Upper lobe of left lung (tissue), 6 donors: ENCODE results near the gene GET4. TPM values are rescaled to one million over a fixed set of nuclear protein-coding genes. Genes with fewer than 3 reads are reported as not detected.
A peak's percentile ranks its signal among the peaks of the same experiment; 100 is the strongest.
"Not testable (repeated sequence)": the region's sequence is repeated elsewhere in the genome, so short reads cannot be mapped to it uniquely, and the experiment has no call there.

Source experiments
- ATAC-seq, 2 donors: fragments of 200-7000 bp; cut with Tn5 transposase; one replicate each; pipeline ENCODE4 v1.9.1; 2022; ENCODE audit warnings: mild to moderate bottlenecking in 2 of 2, moderate library complexity in 2 of 2; ENCODE audit not compliant: low FRiP score in 2 of 2
- DNase-seq, 2 donors: peaks; one replicate each; pipeline ENCODE4 v3.0.0-alpha.2; 2019 to 2020
- H3K27ac ChIP-seq, 4 donors: fragments of 200-600 bp; sonication (generic); one replicate each; pipeline ENCODE4 v1.5.1; 2016 to 2019
- H3K27me3 ChIP-seq, 4 donors: fragments of 200-600 bp; sonication (generic); one replicate each; pipeline ENCODE4 v1.5.1; 2017 to 2019
- H3K36me3 ChIP-seq, 4 donors: fragments of 200-600 bp; sonication (generic); one replicate each; pipeline ENCODE4 v1.5.1; 2016 to 2019
- H3K4me1 ChIP-seq, 4 donors: fragments of 200-600 bp; sonication (generic); one replicate each; pipeline ENCODE4 v1.5.1; 2018 to 2019
- H3K4me3 ChIP-seq, 4 donors: fragments of 200-600 bp; sonication (generic); one replicate each; pipeline ENCODE4 v1.5.1; 2017 to 2019; ENCODE audit warnings: mild to moderate bottlenecking in 2 of 4, moderate library complexity in 1 of 4
- H3K9me3 ChIP-seq, 4 donors: fragments of 200-600 bp; sonication (generic); one replicate each; pipeline ENCODE4 v1.5.1; 2018 to 2019
- EP300 ChIP-seq, 4 donors: sonication (generic); formaldehyde crosslinking; IDR thresholded peaks; one replicate each; pipeline ENCODE4 v1.5.1; 2017; ENCODE audit warnings: antibody characterized with exemption in 4 of 4, control low read depth in 2 of 4
- POLR2A ChIP-seq, 4 donors: fragments of 450-650 bp; IDR thresholded peaks; one replicate each; pipeline ENCODE4 v1.5.1; 2016 to 2017; ENCODE audit warnings: antibody characterized with exemption in 4 of 4, mild to moderate bottlenecking in 2 of 4
- POLR2AphosphoS5 ChIP-seq, 2 donors: sonication (generic); formaldehyde crosslinking; IDR thresholded peaks; one replicate each; pipeline ENCODE4 v1.5.1; 2017; ENCODE audit warnings: antibody characterized with exemption in 2 of 2
- WGBS, 2 donors: methylation state at CpG; one replicate each; pipeline ENCODE4 v1.1.5; 2017 to 2018; 5-methylcytosine and 5-hydroxymethylcytosine counted together
- total RNA-seq, 6 donors: library from RNA; depleted of rRNA in 4 of 6; stranded (reverse); fragments of >200 nt in 4 of 6; gene quantifications; one replicate each; pipeline versions ENCODE4 v1.1.0 to v1.2.1, GENCODE V29; 2016 to 2021
- TF ChIP-seq, protein P1 (sequence below), 6 experiments: fragments of 450-650 bp in 4 of 6; fragments of 200-600 bp in 2 of 6; sonication (generic) in 2 of 6; IDR thresholded peaks; one replicate each; pipeline ENCODE4 v1.5.1; 2016 to 2019; ENCODE audit warnings: antibody characterized with exemption in 6 of 6
- donor health status: DM: no; HTN: no; CAD: no; lungs with moderate emphysema.
- donor health status: DM: no; HTN: yes; CAD: no; lungs with severe emphysema.

GET4 gene
- total RNA-seq, 6 donors from 2014 or later, result 26.0 to 82.6 (median 40.8) TPM

GRCh38 chr7:871900-872537, 4.3 kb upstream of the GET4 start:
- H3K4me3 ChIP-seq, result no peak overlapping the region
- ATAC-seq, result no peak
- no peaks in the 10 kb centered on the region for H3K27me3 ChIP-seq
- H3K27ac ChIP-seq, result no peak overlapping the region
- TF ChIP-seq POLR2A (IDR thresholded peaks at IDR 0.05) (no peak), POLR2AphosphoS5 (IDR thresholded peaks at IDR 0.05) (no peak), EP300 (IDR thresholded peaks at IDR 0.05) (no peak)
- TF ChIP-seq, protein P1, sequence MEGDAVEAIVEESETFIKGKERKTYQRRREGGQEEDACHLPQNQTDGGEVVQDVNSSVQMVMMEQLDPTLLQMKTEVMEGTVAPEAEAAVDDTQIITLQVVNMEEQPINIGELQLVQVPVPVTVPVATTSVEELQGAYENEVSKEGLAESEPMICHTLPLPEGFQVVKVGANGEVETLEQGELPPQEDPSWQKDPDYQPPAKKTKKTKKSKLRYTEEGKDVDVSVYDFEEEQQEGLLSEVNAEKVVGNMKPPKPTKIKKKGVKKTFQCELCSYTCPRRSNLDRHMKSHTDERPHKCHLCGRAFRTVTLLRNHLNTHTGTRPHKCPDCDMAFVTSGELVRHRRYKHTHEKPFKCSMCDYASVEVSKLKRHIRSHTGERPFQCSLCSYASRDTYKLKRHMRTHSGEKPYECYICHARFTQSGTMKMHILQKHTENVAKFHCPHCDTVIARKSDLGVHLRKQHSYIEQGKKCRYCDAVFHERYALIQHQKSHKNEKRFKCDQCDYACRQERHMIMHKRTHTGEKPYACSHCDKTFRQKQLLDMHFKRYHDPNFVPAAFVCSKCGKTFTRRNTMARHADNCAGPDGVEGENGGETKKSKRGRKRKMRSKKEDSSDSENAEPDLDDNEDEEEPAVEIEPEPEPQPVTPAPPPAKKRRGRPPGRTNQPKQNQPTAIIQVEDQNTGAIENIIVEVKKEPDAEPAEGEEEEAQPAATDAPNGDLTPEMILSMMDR (IDR thresholded peaks at IDR 0.05), result no peak
- peaks cover 27 to 33% (median 30%) of the 10 kb centered on the region in 4 donors for H3K4me1 ChIP-seq
- peaks cover 6 to 57% (median 38%) of the 10 kb centered on the region in 4 donors for H3K36me3 ChIP-seq
- WGBS, 2 donors, result 82 to 86% methylated on average over 14 of the region's 14 CpGs
- peaks cover 0 to 4% (median 0%) of the 10 kb centered on the region in 4 donors for H3K9me3 ChIP-seq
- no peak for DNase-seq

- H3K9me3 ChIP-seq, DNase-seq, H3K4me3 ChIP-seq, H3K27me3 ChIP-seq, ATAC-seq: not testable (repeated sequence)
- Histone ChIP-seq H3K36me3 (peaks cover 6 to 51% (median 33%) of the 10 kb centered on the region in 4 donors), H3K27ac (peak overlapping the region in 1 of 4 donors; percentile 78), H3K4me1 (peaks cover 20 to 30% (median 25%) of the 10 kb centered on the region in 4 donors)
- 93% methylated on average over 19 of the region's 19 CpGs for WGBS, 2 donors
Measured at GRCh38 chr7:872685-873084, 3.7 kb upstream of the GET4 start.

DNA sequence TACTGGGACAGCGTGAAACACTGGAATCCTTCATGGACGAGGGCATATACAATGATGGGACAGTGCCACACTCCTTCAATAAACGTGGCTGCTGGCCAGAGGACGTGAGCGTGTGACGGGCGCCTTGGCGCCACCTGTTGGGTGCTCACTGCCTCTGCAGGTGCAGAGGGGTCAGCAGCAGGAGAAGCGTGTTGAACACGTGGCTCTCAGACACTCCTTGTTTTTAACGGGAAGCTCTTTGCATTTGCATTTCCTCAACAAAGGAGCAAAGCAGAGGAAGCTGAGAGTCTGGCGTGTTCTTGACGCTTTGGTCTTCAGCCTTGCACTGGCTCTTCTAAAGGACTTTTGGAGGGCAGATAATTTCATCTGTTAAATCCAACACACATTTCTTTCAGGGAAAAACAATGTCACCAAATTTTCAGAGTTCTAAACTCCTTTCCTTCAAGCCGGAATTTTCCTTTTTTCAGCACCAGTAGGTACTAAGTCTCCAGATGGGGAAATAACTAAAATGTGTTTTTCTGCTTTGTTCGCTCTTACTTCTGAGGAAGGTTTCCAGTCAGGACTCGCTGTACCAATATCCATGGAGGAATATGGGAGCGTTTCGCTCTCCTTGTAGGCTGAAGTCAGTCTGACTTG, 2.9 kb upstream of the GET4 start:
- peak in 1 of 4 donors; percentile 64 for TF ChIP-seq EP300 (IDR thresholded peaks at IDR 0.05)
- peak; percentile 61 to 75 for TF ChIP-seq POLR2AphosphoS5 (IDR thresholded peaks at IDR 0.05)
- peak in 1 of 4 donors; percentile 29 for TF ChIP-seq POLR2A (IDR thresholded peaks at IDR 0.05)
- TF ChIP-seq, protein P1 (IDR thresholded peaks at IDR 0.05), result peak; percentile 90 to 97 (median 95)
- Histone ChIP-seq H3K27me3 (no peaks in the 10 kb centered on the region), H3K9me3 (peaks cover 0 to 4% (median 0%) of the 10 kb centered on the region in 4 donors), H3K27ac (peak overlapping the region; percentile 57 to 78 (median 60)), H3K4me3 (no peak overlapping the region), H3K4me1 (peaks cover 23 to 31% (median 27%) of the 10 kb centered on the region in 4 donors), H3K36me3 (peaks cover 6 to 44% (median 26%) of the 10 kb centered on the region in 4 donors)
- peak; percentile 92 to 93 for DNase-seq
- ATAC-seq, result peak; percentile 56 to 90
- 29 to 30% methylated on average over 18 of the region's 18 CpGs for WGBS, 2 donors

- Histone ChIP-seq H3K36me3 (peaks cover 6 to 46% (median 25%) of the 10 kb centered on the region in 4 donors), H3K27ac (peak overlapping the region; percentile 57 to 78 (median 60)), H3K4me1 (peaks cover 28 to 38% (median 34%) of the 10 kb centered on the region in 4 donors), H3K9me3 (peaks cover 0 to 4% (median 0%) of the 10 kb centered on the region in 4 donors), H3K4me3 (no peak overlapping the region), H3K27me3 (no peaks in the 10 kb centered on the region)
- no peak for ATAC-seq
- TF ChIP-seq POLR2A (IDR thresholded peaks at IDR 0.05) (no peak), EP300 (IDR thresholded peaks at IDR 0.05) (no peak), POLR2AphosphoS5 (IDR thresholded peaks at IDR 0.05) (no peak)
- TF ChIP-seq, protein P1 (IDR thresholded peaks at IDR 0.05), result no peak
- no peak for DNase-seq
- WGBS, 2 donors, result 83 to 90% methylated on average over 9 of the region's 9 CpGs
Measured at GRCh38 chr7:874031-874749, 2.2 kb upstream of the GET4 start.

GRCh38 chr7:875051-875450, 1.3 kb upstream of the GET4 start:
- no peak for TF ChIP-seq POLR2AphosphoS5 (IDR thresholded peaks at IDR 0.05)
- TF ChIP-seq EP300 (IDR thresholded peaks at IDR 0.05), result no peak
- TF ChIP-seq, protein P1 (IDR thresholded peaks at IDR 0.05), result no peak
- no peak for TF ChIP-seq POLR2A (IDR thresholded peaks at IDR 0.05)
- Histone ChIP-seq H3K4me3 (no peak overlapping the region), H3K27ac (peak overlapping the region; percentile 78 to 93 (median 81)), H3K27me3 (no peaks in the 10 kb centered on the region), H3K36me3 (peaks cover 6 to 37% (median 17%) of the 10 kb centered on the region in 4 donors), H3K4me1 (peaks cover 29 to 45% (median 36%) of the 10 kb centered on the region in 4 donors), H3K9me3 (peaks cover 0 to 4% (median 0%) of the 10 kb centered on the region in 4 donors)
- WGBS, 2 donors, result 82 to 90% methylated on average over 7 of the region's 7 CpGs
- ATAC-seq (no peak), DNase-seq (no peak)
